Left ventricle myocardium superior (tissue), 1 donor: ENCODE results near the gene LAMA1. TPM values are rescaled to one million over a fixed set of nuclear protein-coding genes. Genes with fewer than 3 reads are reported as not detected.

Experiments
- ATAC-seq: fragments of 200-7000 bp; cut with Tn5 transposase; one replicate; pipeline ENCODE4 v1.9.1; 2020; ENCODE audit warnings: mild to moderate bottlenecking, moderate library complexity
- DNase-seq: peaks from one replicate; pipeline ENCODE4 v3.0.0-alpha.2; 2020
- intact Hi-C: fragments of 100-400 bp; cut with micrococcal nuclease; formaldehyde crosslinking; loops from one replicate; pipeline ENCODE4 v1.11.0; 2022
- total RNA-seq: library from RNA; stranded (reverse); fragmentation: NEBNext Ultra II Directional; extraction: Animal tissue kit (Norgen Biotek cat#: 25700); gene quantifications from one replicate; pipeline ENCODE4 v1.2.1, GENCODE V29; 2021
- donor health status: DM: no; HTN: yes; CAD: no; lungs with severe emphysema.

LAMA1 gene
- total RNA-seq, 1 donor from 2014 or later, result 0.17 TPM

GRCh38 chr18:7112936-7113335, 4.7 kb downstream of the LAMA1 start:
- intact Hi-C loops, result no loop called here
- DNase-seq (no peak), ATAC-seq (no peak)

- DNase-seq (no peak), ATAC-seq (no peak)
- intact Hi-C loops, result no loop called here
Observed at GRCh38 chr18:7111134-7111533, 6.5 kb downstream of the LAMA1 start.

- intact Hi-C loops, result no loop called here
- ATAC-seq, result no peak
- no peak for DNase-seq
Observed at GRCh38 chr18:7105943-7106342, 11.7 kb downstream of the LAMA1 start.

- intact Hi-C loops, result no loop called here
- ATAC-seq, result no peak
- no peak for DNase-seq
Observed at GRCh38 chr18:7105268-7105667, 12.3 kb downstream of the LAMA1 start.

GRCh38 chr18:7104649-7105048, 12.9 kb downstream of the LAMA1 start:
- intact Hi-C loops, result no loop called here
- no peak for ATAC-seq
- DNase-seq, result no peak

- intact Hi-C loops, result no loop called here
- ATAC-seq, result no peak
- no peak for DNase-seq
Observed at GRCh38 chr18:7102131-7102530, 15.5 kb downstream of the LAMA1 start.

- DNase-seq (no peak), ATAC-seq (no peak)
- intact Hi-C loops, result no loop called here
Observed at GRCh38 chr18:7096838-7097237, 20.8 kb downstream of the LAMA1 start.

GRCh38 chr18:7094427-7094826, 23.2 kb downstream of the LAMA1 start:
- intact Hi-C loops, result no loop called here
- ATAC-seq (no peak), DNase-seq (no peak)

GRCh38 chr18:7090771-7091170, 26.8 kb downstream of the LAMA1 start:
- ATAC-seq (no peak), DNase-seq (no peak)
- intact Hi-C loops, result no loop called here

GRCh38 chr18:7089369-7089768, 28.2 kb downstream of the LAMA1 start:
- intact Hi-C loops, result no loop called here
- DNase-seq (no peak), ATAC-seq (no peak)

GRCh38 chr18:7084080-7085065, 33.2 kb downstream of the LAMA1 start:
- intact Hi-C loops, result no loop called here
- no peak for ATAC-seq
- DNase-seq, result no peak

- intact Hi-C loops, result no loop called here
- no peak for ATAC-seq
- no peak for DNase-seq
Observed at GRCh38 chr18:7082671-7083070, 34.9 kb downstream of the LAMA1 start.

- intact Hi-C loops, result no loop called here
Observed at GRCh38 chr18:7079231-7079630, 38.4 kb downstream of the LAMA1 start.

GRCh38 chr18:7072593-7072992, 45.0 kb downstream of the LAMA1 start:
- intact Hi-C loops, result no loop called here
- DNase-seq (no peak), ATAC-seq (no peak)

More at GRCh38 chr18:7079231-7079630, 38.4 kb downstream of the LAMA1 start:
- ATAC-seq (no peak), DNase-seq (no peak)

- intact Hi-C loops, result no loop called here
- DNase-seq (no peak), ATAC-seq (no peak)
Observed at GRCh38 chr18:7071600-7071999, 46.0 kb downstream of the LAMA1 start.

GRCh38 chr18:7070466-7070865, 47.1 kb downstream of the LAMA1 start:
- ATAC-seq (no peak), DNase-seq (no peak)
- intact Hi-C loops, result no loop called here

GRCh38 chr18:7068871-7069590, 48.6 kb downstream of the LAMA1 start:
- intact Hi-C loops, result no loop called here
- ATAC-seq, result no peak
- no peak for DNase-seq

GRCh38 chr18:7066965-7067555, 50.5 kb downstream of the LAMA1 start:
- intact Hi-C loops, result no loop called here
- no peak for DNase-seq
- no peak for ATAC-seq

- ATAC-seq (no peak), DNase-seq (no peak)
- intact Hi-C loops, result no loop called here
Observed at GRCh38 chr18:7065736-7066135, 51.9 kb downstream of the LAMA1 start.

GRCh38 chr18:7064346-7064745, 53.3 kb downstream of the LAMA1 start:
- no peak for ATAC-seq
- intact Hi-C loops, result no loop called here

More at GRCh38 chr18:7064346-7064745, 53.3 kb downstream of the LAMA1 start:
- no peak for DNase-seq
